Breast epithelium (tissue), 4 donors: ENCODE measurements around the gene AURKB. TPM values are rescaled to one million over a fixed set of nuclear protein-coding genes. Genes with fewer than 3 reads are reported as not detected.

Experiments
- DNase-seq, 2 donors: peaks; one replicate each; pipeline ENCODE4 v3.0.0-alpha.2; 2019; ENCODE audit warnings: low spot score in 2 of 2
- H3K27ac ChIP-seq, 2 donors: fragments of 200-600 bp; sonication (generic) in 1 of 2; one replicate each; pipeline ENCODE4 v1.5.1; 2016 to 2019; ENCODE audit warnings: mild to moderate bottlenecking in 1 of 2
- H3K27me3 ChIP-seq, 2 donors: fragments of 200-600 bp; sonication (generic) in 1 of 2; one replicate each; pipeline versions ENCODE4 v1.5.1 to v1.6.0; 2017 to 2019; ENCODE audit warnings: control low read depth in 1 of 2, mild to moderate bottlenecking in 1 of 2
- H3K36me3 ChIP-seq: fragments of 200-600 bp; one replicate; pipeline ENCODE4 v1.5.1; 2019
- H3K4me1 ChIP-seq, 2 donors: fragments of 200-600 bp; sonication (generic); one replicate each; pipeline ENCODE4 v1.5.1; 2016 to 2019; ENCODE audit warnings: control low read depth in 1 of 2
- H3K4me3 ChIP-seq, 3 donors: fragments of 200-600 bp; sonication (generic); 1 replicate in 2 of 3; 2 replicates in 1 of 3; pipeline ENCODE4 v1.5.1; 2016 to 2019; ENCODE audit warnings: mild to moderate bottlenecking in 3 of 3, moderate library complexity in 2 of 3
- H3K9me3 ChIP-seq, 2 donors: fragments of 200-600 bp; sonication (generic) in 1 of 2; one replicate each; pipeline ENCODE4 v1.5.1; 2016 to 2019; ENCODE audit warnings: control low read depth in 1 of 2
- POLR2A ChIP-seq: fragments of 450-650 bp; IDR thresholded peaks from one replicate; pipeline ENCODE4 v1.6.1; 2016; ENCODE audit warnings: antibody characterized with exemption, mild to moderate bottlenecking, moderate library complexity
- POLR2AphosphoS5 ChIP-seq, 3 donors: sonication (generic); formaldehyde crosslinking; IDR thresholded peaks; one replicate each; pipeline ENCODE4 v1.6.1; 2017; ENCODE audit warnings: antibody characterized with exemption in 3 of 3
- intact Hi-C: fragments of 100-400 bp; cut with DNase I; formaldehyde crosslinking; loops from one replicate; pipeline ENCODE4 v1.15.1; 2023; ENCODE audit warnings: low total_unique reads
- total RNA-seq, 3 donors: library from RNA; depleted of rRNA; stranded (reverse); fragments of >200 nt; gene quantifications; one replicate each; pipeline ENCODE4 v1.1.0, GENCODE V29; 2016
- TF ChIP-seq, protein P1 (sequence below), 3 donors: fragments of 450-650 bp; IDR thresholded peaks; one replicate each; pipeline ENCODE4 v1.5.1; 2016 to 2017; ENCODE audit warnings: antibody characterized with exemption in 3 of 3, mild to moderate bottlenecking in 3 of 3, moderate library complexity in 3 of 3

The AURKB gene
- total RNA-seq, 3 donors from 2014 or later, result 0.44 to 3.8 (median 1.6) TPM

DNA sequence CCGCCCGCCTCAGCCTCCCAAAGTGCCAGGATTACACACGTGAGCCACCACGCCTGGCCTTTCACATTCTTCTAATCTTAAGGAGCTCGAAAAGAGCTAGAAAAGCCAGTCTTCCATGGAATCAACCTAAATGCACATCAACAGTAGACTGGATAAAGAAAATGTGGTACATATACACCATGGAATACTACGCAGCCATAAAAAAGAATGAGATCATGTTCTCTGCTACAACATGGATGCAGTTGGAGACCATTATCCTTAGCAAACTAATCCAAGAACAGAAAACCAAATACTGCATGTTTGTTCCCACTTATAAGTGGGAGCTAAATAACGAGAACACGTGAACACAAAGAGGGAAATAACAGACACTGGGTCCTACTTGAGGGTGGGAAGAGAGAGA, 34.4 kb upstream of the AURKB start:
- H3K9me3 ChIP-seq, result no peaks in the 10 kb centered on the region
- intact Hi-C loops, result no loop called here
- no peak for DNase-seq
- no peaks in the 10 kb centered on the region for H3K27me3 ChIP-seq
- no peak for TF ChIP-seq POLR2AphosphoS5 (IDR thresholded peaks at IDR 0.05)
- no peak for TF ChIP-seq POLR2A
- TF ChIP-seq, protein P1, sequence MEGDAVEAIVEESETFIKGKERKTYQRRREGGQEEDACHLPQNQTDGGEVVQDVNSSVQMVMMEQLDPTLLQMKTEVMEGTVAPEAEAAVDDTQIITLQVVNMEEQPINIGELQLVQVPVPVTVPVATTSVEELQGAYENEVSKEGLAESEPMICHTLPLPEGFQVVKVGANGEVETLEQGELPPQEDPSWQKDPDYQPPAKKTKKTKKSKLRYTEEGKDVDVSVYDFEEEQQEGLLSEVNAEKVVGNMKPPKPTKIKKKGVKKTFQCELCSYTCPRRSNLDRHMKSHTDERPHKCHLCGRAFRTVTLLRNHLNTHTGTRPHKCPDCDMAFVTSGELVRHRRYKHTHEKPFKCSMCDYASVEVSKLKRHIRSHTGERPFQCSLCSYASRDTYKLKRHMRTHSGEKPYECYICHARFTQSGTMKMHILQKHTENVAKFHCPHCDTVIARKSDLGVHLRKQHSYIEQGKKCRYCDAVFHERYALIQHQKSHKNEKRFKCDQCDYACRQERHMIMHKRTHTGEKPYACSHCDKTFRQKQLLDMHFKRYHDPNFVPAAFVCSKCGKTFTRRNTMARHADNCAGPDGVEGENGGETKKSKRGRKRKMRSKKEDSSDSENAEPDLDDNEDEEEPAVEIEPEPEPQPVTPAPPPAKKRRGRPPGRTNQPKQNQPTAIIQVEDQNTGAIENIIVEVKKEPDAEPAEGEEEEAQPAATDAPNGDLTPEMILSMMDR (IDR thresholded peaks at IDR 0.05), result no peak
- no peaks in the 10 kb centered on the region for H3K4me1 ChIP-seq
- no peak overlapping the region for H3K27ac ChIP-seq
- H3K4me3 ChIP-seq, result no peak overlapping the region
- H3K36me3 ChIP-seq, result no peaks in the 10 kb centered on the region

DNA sequence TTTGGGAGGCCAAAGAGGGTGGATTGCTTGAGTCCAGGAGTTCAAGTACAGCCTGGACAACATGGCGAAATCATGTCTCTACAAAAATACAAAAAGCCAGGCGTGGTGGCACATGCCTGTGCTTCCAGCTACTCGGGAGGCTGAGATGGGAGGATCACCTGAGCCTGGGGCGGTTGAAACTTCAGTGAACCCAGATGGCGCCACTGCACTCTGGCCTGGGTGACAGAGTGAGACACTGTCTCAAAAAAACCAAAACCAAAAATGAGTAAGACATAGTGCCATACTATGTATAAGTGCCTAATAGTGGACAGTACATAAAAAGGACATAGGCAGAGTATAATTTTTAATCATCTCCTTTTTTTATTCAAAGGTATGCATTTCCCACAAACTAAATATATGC, 33.5 kb upstream of the AURKB start:
- Histone ChIP-seq H3K4me1 (no peaks in the 10 kb centered on the region), H3K4me3 (no peak overlapping the region), H3K27ac (no peak overlapping the region), H3K27me3 (no peaks in the 10 kb centered on the region), H3K36me3 (no peaks in the 10 kb centered on the region), H3K9me3 (no peaks in the 10 kb centered on the region)
- no peak for DNase-seq
- intact Hi-C loops, result no loop called here
- no peak for TF ChIP-seq POLR2A
- no peak for TF ChIP-seq POLR2AphosphoS5 (IDR thresholded peaks at IDR 0.05)
- TF ChIP-seq, protein P1 (IDR thresholded peaks at IDR 0.05), result no peak

DNA sequence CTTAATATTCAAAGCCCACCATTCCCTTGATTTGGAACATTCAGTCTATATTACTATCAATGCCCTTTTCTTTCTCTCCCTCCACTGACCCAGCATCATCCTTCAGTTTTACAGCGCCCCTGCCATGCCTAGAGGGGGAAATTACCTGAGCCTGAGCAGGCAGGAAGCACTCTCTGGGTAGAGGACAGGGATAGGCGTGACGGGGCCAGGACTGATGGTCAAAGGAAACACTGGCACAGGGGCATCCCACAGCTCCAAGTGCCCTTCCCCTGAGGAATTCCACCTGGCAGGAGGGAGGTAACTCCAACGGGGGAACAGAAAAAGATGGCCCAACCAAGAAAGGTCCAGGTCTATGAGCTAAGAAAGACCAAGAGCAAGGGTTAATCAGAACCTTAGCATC, 27.5 kb upstream of the AURKB start:
- intact Hi-C loops, result no loop called here
- H3K9me3 ChIP-seq, result no peaks in the 10 kb centered on the region

DNA sequence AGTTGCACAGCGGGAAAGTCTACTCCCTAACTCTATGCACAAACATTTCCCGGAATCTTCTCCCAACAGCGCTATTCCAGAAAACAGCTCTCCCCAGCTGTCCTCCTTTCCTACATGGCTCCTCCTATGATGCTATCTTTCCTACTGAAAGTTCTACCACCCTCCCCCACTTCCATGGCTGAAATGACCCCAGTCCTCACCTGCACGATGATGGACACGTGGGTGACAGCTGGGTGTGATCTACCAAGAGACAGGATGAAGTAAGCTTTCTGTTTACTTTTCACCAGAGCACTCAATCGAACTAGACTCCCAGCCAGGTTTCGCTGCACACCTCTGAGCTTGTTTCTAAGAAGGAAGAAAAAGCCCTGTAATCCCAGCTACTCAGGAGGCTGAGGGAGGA, 26.8 kb upstream of the AURKB start:
- peak in 1 of 3 donors; percentile 56 for TF ChIP-seq POLR2AphosphoS5 (IDR thresholded peaks at IDR 0.05)
- TF ChIP-seq POLR2A, result no peak
- H3K4me1 ChIP-seq, result no peaks in the 10 kb centered on the region
- no peaks in the 10 kb centered on the region for H3K27me3 ChIP-seq
- peak in 1 of 2 donors; percentile 69 for DNase-seq
- no peaks in the 10 kb centered on the region for H3K9me3 ChIP-seq
- no peaks in the 10 kb centered on the region for H3K36me3 ChIP-seq
- intact Hi-C loops, result no loop called here
- no peak overlapping the region for H3K4me3 ChIP-seq
- H3K27ac ChIP-seq, result no peak overlapping the region

More for the DNA sequence above, 27.5 kb upstream of the AURKB start:
- Histone ChIP-seq H3K4me3 (no peak overlapping the region), H3K27ac (peak overlapping the region; percentile 36 to 63), H3K27me3 (no peaks in the 10 kb centered on the region), H3K4me1 (no peaks in the 10 kb centered on the region), H3K36me3 (no peaks in the 10 kb centered on the region)
- DNase-seq, result no peak
- TF ChIP-seq POLR2A, result no peak
- no peak for TF ChIP-seq POLR2AphosphoS5 (IDR thresholded peaks at IDR 0.05)
- TF ChIP-seq, protein P1 (IDR thresholded peaks at IDR 0.05), result no peak

DNA sequence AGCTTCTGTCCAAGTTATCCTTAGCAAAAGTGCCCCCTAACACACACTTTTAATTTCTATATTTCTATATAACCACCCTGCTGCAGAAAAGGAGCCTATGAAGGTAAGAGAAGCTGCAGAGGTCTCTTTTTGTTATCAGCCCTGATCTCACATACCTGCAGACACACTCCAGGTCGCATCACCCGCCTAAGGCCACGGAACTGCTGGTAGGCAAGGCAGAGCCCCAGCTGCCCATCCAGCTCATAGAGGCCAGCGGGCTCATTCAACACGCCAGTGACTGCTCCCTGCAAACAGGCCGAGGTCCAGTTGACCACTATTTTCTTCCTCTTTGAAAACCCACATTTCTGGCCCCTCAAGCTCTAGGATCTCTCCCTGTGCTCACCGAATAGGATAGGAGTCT, 25.3 kb upstream of the AURKB start:
- Histone ChIP-seq H3K27me3 (no peaks in the 10 kb centered on the region), H3K4me1 (no peaks in the 10 kb centered on the region), H3K9me3 (no peaks in the 10 kb centered on the region), H3K4me3 (no peak overlapping the region), H3K36me3 (peaks cover 7% of the 10 kb centered on the region), H3K27ac (no peak overlapping the region)
- intact Hi-C loops, result no loop called here
- DNase-seq, result no peak
- TF ChIP-seq POLR2A (no peak), POLR2AphosphoS5 (IDR thresholded peaks at IDR 0.05) (no peak)
- TF ChIP-seq, protein P1 (IDR thresholded peaks at IDR 0.05), result no peak
